NB4 (cell line): ENCODE data around the gene INHBA.

Experiments
- POLR2A ChIP-seq: IDR thresholded peaks from 2 replicates; pipeline ENCODE4 v1.6.1; 2011; ENCODE audit warnings: mild to moderate bottlenecking; ENCODE audit not compliant: insufficient read length; ENCODE audit errors: extremely low read depth
- TF ChIP-seq, protein P1 (sequence below): IDR thresholded peaks from one replicate; pipeline ENCODE4 v1.5.1; 2012; ENCODE audit warnings: low read depth, low read length

DNA sequence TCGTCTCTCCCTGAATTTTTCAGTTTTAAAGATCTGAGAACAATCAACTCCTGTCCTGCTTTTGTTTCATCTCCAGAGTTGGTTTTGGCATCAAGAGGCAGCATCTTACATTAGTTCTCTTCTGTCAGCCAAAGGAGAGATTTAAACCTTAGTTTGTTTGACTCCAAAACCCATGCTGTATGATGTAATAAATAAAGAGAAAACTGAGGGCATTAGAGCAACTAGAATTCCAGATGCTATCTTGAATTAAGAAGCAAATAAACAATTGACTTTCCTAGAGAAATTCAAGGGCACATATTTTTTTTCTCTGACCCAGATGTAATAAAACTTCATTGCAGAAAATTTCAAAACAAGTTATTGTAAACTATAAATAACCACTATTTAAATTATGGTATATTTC lies 54.4 kb downstream of the INHBA start:
- TF ChIP-seq, protein P1, sequence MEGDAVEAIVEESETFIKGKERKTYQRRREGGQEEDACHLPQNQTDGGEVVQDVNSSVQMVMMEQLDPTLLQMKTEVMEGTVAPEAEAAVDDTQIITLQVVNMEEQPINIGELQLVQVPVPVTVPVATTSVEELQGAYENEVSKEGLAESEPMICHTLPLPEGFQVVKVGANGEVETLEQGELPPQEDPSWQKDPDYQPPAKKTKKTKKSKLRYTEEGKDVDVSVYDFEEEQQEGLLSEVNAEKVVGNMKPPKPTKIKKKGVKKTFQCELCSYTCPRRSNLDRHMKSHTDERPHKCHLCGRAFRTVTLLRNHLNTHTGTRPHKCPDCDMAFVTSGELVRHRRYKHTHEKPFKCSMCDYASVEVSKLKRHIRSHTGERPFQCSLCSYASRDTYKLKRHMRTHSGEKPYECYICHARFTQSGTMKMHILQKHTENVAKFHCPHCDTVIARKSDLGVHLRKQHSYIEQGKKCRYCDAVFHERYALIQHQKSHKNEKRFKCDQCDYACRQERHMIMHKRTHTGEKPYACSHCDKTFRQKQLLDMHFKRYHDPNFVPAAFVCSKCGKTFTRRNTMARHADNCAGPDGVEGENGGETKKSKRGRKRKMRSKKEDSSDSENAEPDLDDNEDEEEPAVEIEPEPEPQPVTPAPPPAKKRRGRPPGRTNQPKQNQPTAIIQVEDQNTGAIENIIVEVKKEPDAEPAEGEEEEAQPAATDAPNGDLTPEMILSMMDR: no peak
- no peak for TF ChIP-seq POLR2A
